Esophagus muscularis mucosa (tissue), 4 donors: Measurements from ENCODE around the gene ACP3. TPM values are rescaled to one million over a fixed set of nuclear protein-coding genes. Genes with fewer than 3 reads are reported as not detected.

Experiments used
- DNase-seq: peaks from one replicate; pipeline ENCODE4 v3.0.0-alpha.2; 2017; ENCODE audit errors: extremely low spot score
- H3K27ac ChIP-seq, 4 donors: fragments of 200-600 bp; sonication (generic); replicated peaks in 1 of 4; 1 replicate in 3 of 4; 2 replicates in 1 of 4; pipeline ENCODE4 v1.5.1; 2016 to 2019; ENCODE audit warnings: mild to moderate bottlenecking in 1 of 4
- H3K27me3 ChIP-seq, 4 donors: fragments of 200-600 bp; sonication (generic); one replicate each; pipeline versions ENCODE4 v1.5.1 to v1.6.0; 2016 to 2019
- H3K36me3 ChIP-seq, 4 donors: fragments of 200-600 bp; sonication (generic); one replicate each; pipeline ENCODE4 v1.5.1; 2016 to 2019
- H3K4me1 ChIP-seq, 4 donors: fragments of 200-600 bp; sonication (generic); one replicate each; pipeline ENCODE4 v1.5.1; 2016 to 2019
- H3K4me3 ChIP-seq, 4 donors: fragments of 200-600 bp; sonication (generic); 1 replicate in 2 of 4; 2 replicates in 2 of 4; pipeline ENCODE4 v1.5.1; 2016 to 2019; ENCODE audit warnings: mild to moderate bottlenecking in 4 of 4, moderate library complexity in 1 of 4
- H3K9me3 ChIP-seq, 4 donors: fragments of 200-600 bp; sonication (generic); 1 replicate in 3 of 4; 2 replicates in 1 of 4; pipeline ENCODE4 v1.5.1; 2016 to 2019
- CTCF ChIP-seq, 3 experiments: fragments of 200-600 bp in 2 of 3; fragments of 450-650 bp in 1 of 3; sonication (generic) in 2 of 3; IDR thresholded peaks; one replicate each; pipeline ENCODE4 v1.5.1; 2017 to 2019; ENCODE audit warnings: antibody characterized with exemption in 3 of 3, mild to moderate bottlenecking in 2 of 3, moderate library complexity in 1 of 3
- EP300 ChIP-seq: sonication (generic); formaldehyde crosslinking; IDR thresholded peaks from one replicate; pipeline ENCODE4 v1.6.1; 2017; ENCODE audit warnings: antibody characterized with exemption
- POLR2A ChIP-seq: fragments of 450-650 bp; IDR thresholded peaks from one replicate; pipeline ENCODE4 v1.6.1; 2017; ENCODE audit warnings: antibody characterized with exemption, moderate library complexity, mild to moderate bottlenecking, low read depth
- POLR2AphosphoS5 ChIP-seq, 2 donors: sonication (generic); formaldehyde crosslinking; IDR thresholded peaks; one replicate each; pipeline ENCODE4 v1.6.1; 2017; ENCODE audit warnings: antibody characterized with exemption in 2 of 2
- WGBS: methylation state at CpG from one replicate; pipeline ENCODE4 v1.1.5; 2018; 5-methylcytosine and 5-hydroxymethylcytosine counted together
- intact Hi-C: fragments of 100-400 bp; cut with DNase I; formaldehyde crosslinking; loops from one replicate; pipeline ENCODE4 v1.15.1; 2023
- total RNA-seq, 4 donors: library from RNA; depleted of rRNA; stranded (reverse); fragments of >200 nt; gene quantifications; one replicate each; pipeline versions ENCODE4 v1.1.0 to v1.2.1, GENCODE V29; 2016

The ACP3 gene
- total RNA-seq, 4 donors from 2014 or later, result 0.58 to 2.8 (median 1.9) TPM

GRCh38 chr3:132286035-132286434 is 31.2 kb upstream of the ACP3 start:
- H3K9me3 ChIP-seq, result peaks cover 0 to 4% (median 0%) of the 10 kb centered on the region in 4 donors
- H3K36me3 ChIP-seq, result no peaks in the 10 kb centered on the region
- TF ChIP-seq POLR2A (no peak), EP300 (no peak), POLR2AphosphoS5 (IDR thresholded peaks at IDR 0.05) (no peak), CTCF (IDR thresholded peaks at IDR 0.05) (no peak)
- no peaks in the 10 kb centered on the region for H3K27me3 ChIP-seq
- no peak overlapping the region for H3K27ac ChIP-seq
- peak; percentile 7 for DNase-seq
- WGBS, result 79% methylated on average over 1 of the region's 1 CpG
- intact Hi-C loops, result no loop called here
- no peaks in the 10 kb centered on the region for H3K4me1 ChIP-seq
- no peak overlapping the region for H3K4me3 ChIP-seq

- Histone ChIP-seq H3K9me3 (peaks cover 0 to 4% (median 0%) of the 10 kb centered on the region in 4 donors), H3K36me3 (no peaks in the 10 kb centered on the region), H3K4me3 (no peak overlapping the region), H3K27me3 (no peaks in the 10 kb centered on the region), H3K4me1 (no peaks in the 10 kb centered on the region), H3K27ac (no peak overlapping the region)
- peak; percentile 3 for DNase-seq
- WGBS, result 48% methylated on average over 2 of the region's 2 CpGs
- intact Hi-C loops, result no loop called here
- TF ChIP-seq POLR2A (no peak), EP300 (no peak), POLR2AphosphoS5 (IDR thresholded peaks at IDR 0.05) (no peak), CTCF (IDR thresholded peaks at IDR 0.05) (no peak)
Measured at GRCh38 chr3:132288357-132288756, 28.9 kb upstream of the ACP3 start.

- Histone ChIP-seq H3K9me3 (peaks cover 0 to 4% (median 0%) of the 10 kb centered on the region in 4 donors), H3K4me1 (no peaks in the 10 kb centered on the region), H3K27me3 (no peaks in the 10 kb centered on the region), H3K27ac (no peak overlapping the region), H3K4me3 (no peak overlapping the region), H3K36me3 (no peaks in the 10 kb centered on the region)
- TF ChIP-seq CTCF (IDR thresholded peaks at IDR 0.05), result no peak
- no peak for TF ChIP-seq EP300
- TF ChIP-seq POLR2A, result no peak
- no peak for TF ChIP-seq POLR2AphosphoS5 (IDR thresholded peaks at IDR 0.05)
- intact Hi-C loops, result no loop called here
- DNase-seq, result peak; percentile 72
- 89% methylated on average over 1 of the region's 1 CpG for WGBS
Measured at GRCh38 chr3:132289316-132289715, 27.9 kb upstream of the ACP3 start.

- intact Hi-C loops, result no loop called here
- Histone ChIP-seq H3K4me1 (no peaks in the 10 kb centered on the region), H3K27ac (no peak overlapping the region), H3K27me3 (no peaks in the 10 kb centered on the region), H3K36me3 (no peaks in the 10 kb centered on the region), H3K9me3 (peaks cover 0 to 4% (median 0%) of the 10 kb centered on the region in 4 donors), H3K4me3 (no peak overlapping the region)
- TF ChIP-seq EP300 (no peak), CTCF (IDR thresholded peaks at IDR 0.05) (no peak), POLR2AphosphoS5 (IDR thresholded peaks at IDR 0.05) (no peak), POLR2A (no peak)
- 49% methylated on average over 3 of the region's 3 CpGs for WGBS
- DNase-seq, result peak; percentile 66
Measured at GRCh38 chr3:132290833-132291232, 26.4 kb upstream of the ACP3 start.

GRCh38 chr3:132292042-132292441 is 25.2 kb upstream of the ACP3 start:
- DNase-seq, result no peak
- no peak for TF ChIP-seq CTCF (IDR thresholded peaks at IDR 0.05)
- no peak for TF ChIP-seq EP300
- TF ChIP-seq POLR2A, result no peak
- TF ChIP-seq POLR2AphosphoS5 (IDR thresholded peaks at IDR 0.05), result no peak
- Histone ChIP-seq H3K4me1 (no peaks in the 10 kb centered on the region), H3K27me3 (no peaks in the 10 kb centered on the region), H3K27ac (no peak overlapping the region), H3K4me3 (no peak overlapping the region), H3K36me3 (no peaks in the 10 kb centered on the region), H3K9me3 (peaks cover 0 to 4% (median 0%) of the 10 kb centered on the region in 4 donors)
- intact Hi-C loops, result no loop called here
- 72% methylated on average over 4 of the region's 4 CpGs for WGBS
